Fibroblast of lung (primary cell): ENCODE measurements around the gene NET1. TPM values are rescaled to one million over a fixed set of nuclear protein-coding genes. Genes with fewer than 3 reads are reported as not detected.

Experiments
- DNase-seq, 2 donors: peaks; one replicate each; pipeline versions ENCODE4 v3.0.0 to v3.0.0-alpha.2; 2010; ENCODE audit warnings: low read depth in 2 of 2
- H2AFZ ChIP-seq: 2 replicates; pipeline ENCODE4 v1.5.1; 2012; ENCODE audit warnings: low read length, control low read depth, inconsistent platforms
- H3K27ac ChIP-seq: 2 replicates; pipeline ENCODE4 v1.5.1; 2011; ENCODE audit warnings: low read length, control low read depth; ENCODE audit not compliant: insufficient read depth
- H3K27me3 ChIP-seq: 2 replicates; pipeline ENCODE4 v1.5.1; 2011; ENCODE audit warnings: mild to moderate bottlenecking, low read length; ENCODE audit not compliant: control insufficient read depth, insufficient read depth
- H3K36me3 ChIP-seq: 2 replicates; pipeline ENCODE4 v1.5.1; 2011; ENCODE audit warnings: low read length; ENCODE audit not compliant: control insufficient read depth, insufficient read depth
- H3K4me1 ChIP-seq: 2 replicates; pipeline ENCODE4 v1.5.1; 2011; ENCODE audit warnings: low read length; ENCODE audit not compliant: control insufficient read depth, insufficient read depth; ENCODE audit errors: extremely low read depth
- H3K4me2 ChIP-seq: 2 replicates; pipeline ENCODE4 v1.5.1; 2011; ENCODE audit warnings: low read length, control low read depth; ENCODE audit not compliant: insufficient read depth; ENCODE audit errors: extremely low read depth
- H3K4me3 ChIP-seq, 4 experiments: fragments of 200-600 bp in 1 of 4; sonication (generic) in 1 of 4; replicated peaks in 1 of 4; 2 replicates each; pipeline ENCODE4 v1.5.1; 2011 to 2016; ENCODE audit warnings: low read length in 4 of 4, low read depth in 3 of 4, mild to moderate bottlenecking in 3 of 4, control low read depth in 2 of 4, inconsistent platforms in 1 of 4, mixed read lengths in 1 of 4; ENCODE audit not compliant: insufficient read depth in 1 of 4; ENCODE audit errors: control extremely low read depth in 1 of 4
- H3K79me2 ChIP-seq: 2 replicates; pipeline ENCODE4 v1.5.1; 2012; ENCODE audit warnings: mild to moderate bottlenecking, low read length, inconsistent platforms; ENCODE audit not compliant: control insufficient read depth, insufficient read depth
- H3K9ac ChIP-seq: 2 replicates; pipeline ENCODE4 v1.5.1; 2011; ENCODE audit warnings: mild to moderate bottlenecking, low read length, control low read depth; ENCODE audit not compliant: insufficient read depth
- H3K9me3 ChIP-seq: 2 replicates; pipeline ENCODE4 v1.5.1; 2012; ENCODE audit warnings: low read depth, low read length; ENCODE audit not compliant: control insufficient read depth, insufficient read depth
- H4K20me1 ChIP-seq: 2 replicates; pipeline ENCODE4 v1.5.1; 2011; ENCODE audit warnings: low read length; ENCODE audit not compliant: control insufficient read depth, insufficient read depth; ENCODE audit errors: extremely low read depth
- CTCF ChIP-seq, 2 donors: IDR thresholded peaks in 1 of 2; conservative IDR thresholded peaks in 1 of 2; 1 replicate in 1 of 2; 2 replicates in 1 of 2; pipeline ENCODE4 v1.5.1; 2011 to 2012; ENCODE audit warnings: low read length in 2 of 2, control low read depth in 1 of 2, inconsistent platforms in 1 of 2, low read depth in 1 of 2, mild to moderate bottlenecking in 1 of 2
- EZH2 ChIP-seq: IDR thresholded peaks from 2 replicates; pipeline ENCODE4 v1.5.1; 2012; ENCODE audit warnings: low read length, control low read depth, mild to moderate bottlenecking; ENCODE audit errors: missing control alignments
- polyA plus RNA-seq, 2 donors: library from polyadenylated mRNA; depleted of rRNA in 1 of 2; stranded (reverse) in 1 of 2; unstranded in 1 of 2; fragments of >200 nt; gene quantifications; 2 replicates each; pipeline ENCODE4 v1.2.1, GENCODE V29; 2011 to 2012; ENCODE audit warnings: missing spikeins in 1 of 2
- total RNA-seq: library from RNA; depleted of rRNA; stranded (reverse); fragments of >200 nt; gene quantifications from 2 replicates; pipeline ENCODE4 v1.2.1, GENCODE V29; 2014

NET1 gene
- total and polyA plus RNA-seq, 2 donors (not counting 1 experiment from before 2014, with no cell fraction given), result 7.2 to 45.4 TPM

GRCh38 chr10:5453749-5454489 lies 41.6 kb downstream of the NET1 start:
- Histone ChIP-seq H3K36me3 (peaks cover 4% of the 10 kb centered on the region), H3K9ac (no peak overlapping the region), H3K27ac (no peak overlapping the region), H3K4me1 (no peaks in the 10 kb centered on the region), H2AFZ (no peak overlapping the region), H3K79me2 (peaks cover 5% of the 10 kb centered on the region), H4K20me1 (no peaks in the 10 kb centered on the region), H3K27me3 (no peaks in the 10 kb centered on the region), H3K4me3 (no peak overlapping the region), H3K9me3 (no peaks in the 10 kb centered on the region), H3K4me2 (no peak overlapping the region)
- DNase-seq, result no peak
- no peak for TF ChIP-seq EZH2
- TF ChIP-seq CTCF (conservative IDR thresholded peaks at IDR 0.05 in 1 of 2, IDR thresholded peaks at IDR 0.05 in 1 of 2; ENCODE audit: low read depth in 1 of 2, low read length in 2 of 2), result no peak

GRCh38 chr10:5456563-5456962 lies 44.2 kb downstream of the NET1 start:
- Histone ChIP-seq H3K4me1 (no peaks in the 10 kb centered on the region), H3K9me3 (no peaks in the 10 kb centered on the region), H3K27me3 (no peaks in the 10 kb centered on the region), H3K9ac (no peak overlapping the region), H3K79me2 (no peaks in the 10 kb centered on the region), H4K20me1 (no peaks in the 10 kb centered on the region), H3K4me2 (no peak overlapping the region), H2AFZ (no peak overlapping the region), H3K36me3 (peaks cover 4% of the 10 kb centered on the region), H3K27ac (no peak overlapping the region), H3K4me3 (no peak overlapping the region)
- DNase-seq, result no peak
- TF ChIP-seq CTCF (conservative IDR thresholded peaks at IDR 0.05 in 1 of 2, IDR thresholded peaks at IDR 0.05 in 1 of 2; ENCODE audit: low read depth in 1 of 2, low read length in 2 of 2) (no peak), EZH2 (no peak)

GRCh38 chr10:5457741-5458140 lies 45.4 kb downstream of the NET1 start:
- Histone ChIP-seq H3K27me3 (no peaks in the 10 kb centered on the region), H3K4me3 (no peak overlapping the region), H3K27ac (no peak overlapping the region), H3K79me2 (no peaks in the 10 kb centered on the region), H3K4me2 (no peak overlapping the region), H4K20me1 (no peaks in the 10 kb centered on the region), H3K9me3 (no peaks in the 10 kb centered on the region), H2AFZ (no peak overlapping the region), H3K4me1 (peaks cover 6% of the 10 kb centered on the region), H3K36me3 (peaks cover 2% of the 10 kb centered on the region), H3K9ac (no peak overlapping the region)
- DNase-seq, result no peak
- no peak for TF ChIP-seq EZH2
- TF ChIP-seq CTCF (conservative IDR thresholded peaks at IDR 0.05 in 1 of 2, IDR thresholded peaks at IDR 0.05 in 1 of 2; ENCODE audit: low read depth in 1 of 2, low read length in 2 of 2), result no peak
